ENCODE results near the gene EFCC1.
"Not testable (repeated sequence)": the region's sequence is repeated elsewhere in the genome, so short reads cannot be mapped to it uniquely, and the experiment has no call there.

The EFCC1 gene

DNA sequence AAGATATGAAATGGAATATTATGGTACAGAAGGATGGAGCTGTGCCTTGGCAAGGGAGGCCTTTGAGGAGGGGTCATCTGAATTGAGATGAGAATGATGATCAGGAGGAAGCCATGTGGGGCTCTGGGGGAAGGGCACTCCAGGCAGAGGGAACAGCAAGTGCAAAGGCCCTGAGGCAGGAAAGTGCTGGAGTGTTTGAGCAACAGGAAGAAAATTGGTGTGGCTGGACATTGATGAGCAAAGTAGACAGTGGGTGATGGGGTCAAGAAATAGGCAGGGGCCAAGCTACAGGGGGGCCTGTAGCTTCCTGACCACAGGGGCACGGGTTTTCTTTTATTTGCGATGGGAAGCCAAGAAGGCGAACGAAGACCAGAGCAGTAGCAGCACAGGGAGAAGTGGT lies 56.1 kb downstream of the EFCC1 start:
- no peak for DNase-seq

DNA sequence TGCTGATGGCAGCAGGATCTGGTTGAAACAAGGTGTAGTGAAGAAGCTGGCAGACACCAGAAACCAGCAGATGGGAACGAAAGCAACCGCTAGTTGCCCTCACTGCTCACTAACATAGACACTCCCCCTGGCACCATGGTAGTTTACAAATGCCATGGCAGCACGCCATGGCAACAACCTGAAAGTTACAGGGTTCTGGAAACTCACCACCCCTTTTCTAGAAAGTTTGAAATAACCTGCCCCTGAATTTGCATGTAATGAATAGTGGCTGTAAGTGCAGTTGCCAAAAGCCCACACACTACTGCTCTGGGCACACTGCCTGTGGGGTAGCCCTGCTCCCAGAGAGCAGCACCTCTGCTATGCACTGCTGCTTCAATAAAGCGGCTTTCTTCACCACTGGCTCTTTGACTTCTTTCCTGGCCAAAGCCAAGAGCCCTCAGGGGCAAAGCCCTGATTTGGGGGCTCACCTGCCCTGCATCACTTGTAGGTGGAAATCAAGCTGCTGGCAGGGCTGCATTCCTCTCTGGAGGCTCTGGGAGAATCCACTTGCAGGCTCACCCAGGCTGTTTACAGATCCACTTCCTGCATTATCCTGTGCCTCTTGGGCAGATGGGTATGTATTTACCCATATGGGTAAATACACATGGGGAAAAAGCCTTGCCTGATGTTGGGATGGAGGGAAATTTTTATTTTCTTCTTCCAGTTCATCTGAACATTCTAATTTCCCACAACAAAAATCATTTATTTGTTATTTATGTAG lies 57.5 kb downstream of the EFCC1 start:
- no peak for DNase-seq

DNA sequence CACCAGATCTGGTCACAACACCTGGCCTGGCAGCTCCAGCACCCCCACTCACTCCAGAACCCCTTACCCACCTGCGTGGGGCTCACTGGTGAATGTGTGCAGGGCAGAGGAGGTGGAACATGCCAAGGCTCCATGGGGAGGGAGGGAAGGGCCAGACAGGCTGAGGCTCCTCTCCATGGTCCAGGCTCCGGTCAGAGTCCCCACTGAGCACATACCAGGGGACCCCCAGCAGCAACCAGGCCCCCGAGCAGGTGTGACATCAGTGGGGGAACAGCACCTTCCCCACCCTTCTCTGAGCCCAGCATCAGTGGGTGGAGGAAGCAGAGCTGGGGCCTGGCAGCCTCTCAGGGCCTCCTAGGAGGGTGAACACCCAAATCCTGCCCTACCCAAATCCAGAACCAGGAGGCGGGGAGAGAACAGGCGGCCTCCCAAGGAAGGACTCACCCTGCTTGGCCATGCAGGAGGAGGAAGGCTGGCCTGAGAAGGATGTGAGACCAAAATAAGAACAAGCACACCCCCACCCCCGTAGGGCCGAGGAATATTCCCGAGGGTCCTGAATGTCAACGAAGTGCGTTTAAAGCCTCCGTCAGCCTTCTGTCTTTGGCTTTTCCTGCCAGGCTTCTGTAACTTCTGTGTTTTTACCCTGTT lies 58.3 kb downstream of the EFCC1 start:
- no peak for DNase-seq

DNA sequence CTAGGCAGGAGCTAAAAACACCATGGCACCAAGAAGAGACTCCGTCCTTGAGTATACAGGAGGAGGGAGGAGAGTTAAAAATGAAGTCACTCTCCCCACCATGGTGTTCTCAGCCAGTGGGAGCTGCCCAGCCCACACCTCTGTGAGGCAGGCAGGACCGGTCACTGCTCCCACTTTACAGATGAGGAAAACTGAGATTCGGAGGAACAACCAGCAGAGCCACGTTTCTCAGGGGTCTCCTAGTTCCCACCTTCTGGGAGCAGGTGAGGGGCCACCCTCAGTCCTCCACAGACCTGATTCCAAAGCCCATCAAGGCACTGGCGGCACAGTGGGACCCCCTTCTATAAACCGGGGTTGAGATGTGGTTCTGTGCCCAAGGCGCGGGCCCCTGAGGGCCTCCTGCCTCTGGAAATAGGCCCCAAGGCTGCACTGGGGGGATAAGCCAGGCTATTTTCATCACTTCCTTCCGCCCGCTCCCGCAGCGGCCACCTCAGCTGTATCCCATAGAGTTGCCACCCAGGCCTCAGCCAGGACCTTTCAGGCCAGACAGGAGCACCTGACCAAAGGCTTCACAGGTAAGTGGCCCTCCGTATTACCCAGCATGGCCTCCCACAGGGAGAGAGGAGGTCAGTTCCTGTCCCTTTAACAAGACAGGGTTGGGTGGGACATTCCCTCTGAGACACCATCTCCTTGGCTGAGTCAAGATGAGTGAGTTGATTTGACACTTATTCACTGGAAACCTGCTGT lies 59.3 kb downstream of the EFCC1 start, which contains the start of gene GP9:
TSS of gene GP9 (plus strand) at position 504 of the 747 bp plus-strand sequence. CDS start 961 bp downstream, outside the sequence.
- DNase-seq: no peak

DNA sequence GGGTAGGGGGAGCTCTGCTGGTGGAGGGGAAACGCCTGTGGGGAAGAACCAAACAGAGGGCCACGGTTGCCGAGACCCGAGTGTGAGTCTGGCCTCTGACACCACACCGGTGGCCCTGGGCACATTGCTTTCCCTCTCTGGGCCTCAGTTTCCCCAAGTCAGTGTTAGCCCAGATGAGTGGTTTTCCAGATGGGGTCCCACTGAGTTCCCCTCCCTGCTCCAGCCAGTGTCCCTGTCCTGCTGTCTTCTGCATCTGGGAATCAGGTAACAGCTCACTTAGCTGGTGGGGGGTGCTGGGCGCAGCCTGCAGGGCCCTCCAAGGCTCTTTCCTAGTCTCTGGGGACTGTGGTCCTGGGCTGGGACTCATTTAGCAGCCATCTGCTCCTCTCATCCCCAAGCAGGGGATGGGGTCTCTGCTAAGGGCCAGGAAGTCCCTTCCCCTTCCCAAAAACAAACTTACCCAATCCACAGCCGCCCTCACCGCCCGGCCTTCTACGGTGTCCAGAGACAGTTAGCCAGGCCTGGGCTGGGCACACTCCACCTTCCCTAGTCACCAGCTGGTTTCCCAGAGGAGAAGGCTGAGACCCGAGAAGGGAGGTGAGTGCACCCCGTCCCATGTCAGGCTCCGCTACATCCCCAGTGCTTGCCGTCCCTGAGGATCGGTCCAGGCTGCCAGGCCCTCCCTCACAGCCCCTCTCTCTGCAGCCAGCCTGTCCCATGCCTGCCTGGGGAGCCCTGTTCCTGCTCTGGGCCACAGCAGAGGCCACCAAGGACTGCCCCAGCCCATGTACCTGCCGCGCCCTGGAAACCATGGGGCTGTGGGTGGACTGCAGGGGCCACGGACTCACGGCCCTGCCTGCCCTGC lies 60.2 kb downstream of the EFCC1 start:
- no peak for DNase-seq

DNA sequence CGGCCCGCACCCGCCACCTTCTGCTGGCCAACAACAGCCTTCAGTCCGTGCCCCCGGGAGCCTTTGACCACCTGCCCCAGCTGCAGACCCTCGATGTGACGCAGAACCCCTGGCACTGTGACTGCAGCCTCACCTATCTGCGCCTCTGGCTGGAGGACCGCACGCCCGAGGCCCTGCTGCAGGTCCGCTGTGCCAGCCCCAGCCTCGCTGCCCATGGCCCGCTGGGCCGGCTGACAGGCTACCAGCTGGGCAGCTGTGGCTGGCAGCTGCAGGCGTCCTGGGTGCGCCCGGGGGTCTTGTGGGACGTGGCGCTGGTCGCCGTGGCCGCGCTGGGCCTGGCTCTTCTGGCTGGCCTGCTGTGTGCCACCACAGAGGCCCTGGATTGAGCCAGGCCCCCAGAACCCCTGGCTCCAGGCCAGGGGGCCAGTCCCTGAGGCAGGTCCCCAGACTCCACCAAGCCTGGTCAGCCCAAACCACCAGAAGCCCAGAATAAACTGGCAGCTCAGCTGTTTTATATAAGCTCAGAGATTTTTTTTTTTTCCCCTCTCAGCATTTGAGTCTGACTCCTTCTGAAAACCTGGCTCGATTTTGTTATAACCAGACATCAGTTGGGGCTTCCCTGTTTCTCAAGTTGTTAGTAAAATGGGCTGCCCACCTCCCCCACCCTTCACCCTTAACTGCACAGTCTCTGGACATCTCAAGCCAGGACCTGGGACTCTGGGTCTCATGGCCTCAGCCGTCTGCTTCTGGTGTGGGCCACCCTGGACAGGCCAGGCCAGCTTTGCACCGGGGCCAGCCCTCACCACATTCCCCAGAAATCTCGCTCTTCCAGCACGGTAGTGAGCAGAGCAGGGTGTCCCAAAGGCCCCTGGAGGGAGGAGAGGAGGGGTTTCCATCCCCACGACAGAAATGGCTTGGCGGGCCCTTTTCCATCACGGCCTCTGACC lies 61.1 kb downstream of the EFCC1 start:
- DNase-seq: no peak

DNA sequence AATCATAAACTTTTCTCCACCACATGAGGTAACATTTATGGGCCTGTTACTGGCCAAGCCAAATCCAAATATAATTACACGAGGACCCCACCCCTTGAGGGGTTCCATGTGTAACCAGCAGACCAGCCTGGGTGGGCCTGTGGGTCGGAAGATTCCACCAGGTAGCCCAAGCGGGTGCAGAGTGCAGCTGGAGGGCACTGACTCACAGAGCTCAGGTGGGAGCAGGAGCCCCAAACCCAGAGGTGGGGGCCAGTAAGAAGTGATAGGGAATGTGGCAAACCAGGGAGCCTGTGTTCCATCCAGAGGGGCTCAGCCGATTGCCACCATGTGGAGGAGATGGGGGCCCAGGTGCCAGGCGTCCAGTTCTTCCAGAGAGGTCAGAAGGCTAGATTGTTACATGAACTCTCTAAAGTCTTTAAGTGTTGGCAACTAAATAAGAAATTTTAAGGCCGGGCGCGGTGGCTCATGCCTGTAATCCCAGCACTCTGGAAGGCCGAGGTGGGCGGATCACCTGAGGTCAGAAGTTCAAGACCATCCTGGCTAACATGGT lies 62.1 kb downstream of the EFCC1 start:
- DNase-seq: no peak

DNA sequence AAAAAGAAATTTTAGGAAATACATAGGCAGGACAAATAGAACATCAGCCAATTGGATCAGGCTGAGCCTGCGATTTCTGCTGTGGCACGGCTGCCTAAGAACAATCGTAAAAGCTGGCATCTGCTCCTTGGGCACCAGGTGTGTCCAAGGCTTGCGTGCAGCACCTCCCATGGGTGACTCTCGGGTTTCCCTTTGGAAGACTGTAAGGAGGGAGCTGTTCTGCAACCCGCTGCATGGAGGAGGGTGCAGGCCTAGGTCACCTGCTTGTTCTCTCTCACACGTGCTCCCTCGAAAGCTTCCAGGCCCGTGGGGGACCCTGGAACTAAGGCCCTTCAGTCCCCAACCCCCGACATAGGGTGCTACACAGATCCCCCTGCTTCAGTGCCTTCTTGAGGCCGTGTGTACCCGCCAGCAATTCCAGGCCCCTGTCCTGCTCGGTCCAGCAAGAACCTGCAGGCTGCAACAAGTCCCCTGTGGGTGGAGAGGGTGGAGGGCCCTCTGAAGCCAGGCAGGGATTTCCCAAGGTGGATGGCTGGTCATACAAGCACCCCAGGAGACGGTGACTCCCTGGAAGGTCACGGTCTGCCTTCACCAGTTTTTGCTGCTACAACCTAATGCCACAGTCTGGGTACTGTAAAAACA lies 62.9 kb downstream of the EFCC1 start:
- no peak for DNase-seq

DNA sequence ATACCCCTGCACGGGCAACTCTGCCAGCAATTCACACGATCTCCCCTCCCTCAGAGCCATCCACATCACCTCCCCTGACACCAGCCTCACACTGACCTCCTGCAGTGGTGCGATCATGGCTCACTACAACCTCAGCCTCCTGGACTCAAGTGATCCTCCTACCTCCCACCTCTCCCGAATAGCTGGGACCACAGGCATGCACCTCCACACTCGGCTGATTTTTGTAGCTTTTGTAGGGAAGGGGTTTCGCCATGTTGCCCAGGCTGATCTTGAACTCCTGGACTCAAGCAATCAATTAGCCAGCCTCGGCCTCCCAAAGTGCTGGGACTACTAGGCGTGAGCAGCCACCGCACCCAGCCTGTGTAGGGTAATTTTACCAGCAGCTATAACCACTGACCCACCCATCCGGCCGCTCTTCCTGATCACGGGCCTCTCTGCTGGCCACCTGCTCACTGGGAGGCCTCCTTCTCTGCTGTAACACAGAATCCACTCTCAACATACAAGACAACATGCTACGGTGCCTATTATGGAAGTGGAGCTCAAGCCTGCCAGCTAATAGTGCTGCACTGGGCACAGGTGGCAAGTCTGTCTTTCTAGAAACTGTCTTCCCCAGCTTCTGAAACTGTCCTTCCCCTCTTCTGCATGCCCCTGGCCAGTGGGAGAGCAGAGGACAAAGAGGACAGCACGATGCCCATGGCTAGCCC lies 64.1 kb downstream of the EFCC1 start:
- no peak for DNase-seq

DNA sequence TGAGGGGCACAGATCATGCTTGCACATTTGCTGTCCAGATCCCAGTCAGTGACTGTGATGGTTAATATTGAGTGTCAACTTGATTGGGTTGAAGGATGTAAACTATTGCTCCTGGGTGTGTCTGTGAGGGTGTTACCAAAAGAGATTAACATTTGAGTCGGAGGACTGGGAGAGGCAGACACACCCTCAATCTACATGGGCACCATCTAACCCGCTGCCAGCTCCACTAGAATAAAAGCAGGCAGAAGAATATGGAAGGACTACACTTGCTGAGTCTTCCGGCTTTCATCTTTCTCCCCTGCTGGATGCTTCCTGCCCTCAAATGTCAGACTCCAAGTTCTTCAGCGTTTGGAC lies 64.6 kb downstream of the EFCC1 start:
- DNase-seq: no peak

DNA sequence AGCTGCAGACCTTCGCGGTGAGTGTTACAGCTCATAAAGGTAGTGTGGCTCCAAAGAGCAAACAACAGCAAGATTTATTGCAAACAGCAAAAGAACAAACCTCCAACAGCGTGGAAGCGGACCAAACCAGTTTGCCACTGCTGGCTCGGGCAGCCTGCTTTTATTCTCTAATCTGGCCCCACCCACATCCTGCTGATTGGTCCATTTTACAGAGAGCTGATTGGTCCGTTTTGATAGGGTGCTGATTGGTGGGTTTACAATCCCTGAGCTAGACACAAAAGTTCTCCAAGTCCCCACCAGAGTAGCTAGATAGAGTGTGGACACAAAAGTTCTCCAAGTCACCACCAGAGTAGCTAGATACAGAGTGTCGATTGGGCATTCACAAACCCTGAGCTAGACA lies 66.6 kb downstream of the EFCC1 start:
- peak in 1 of 2 donors; percentile 46 for DNase-seq

DNA sequence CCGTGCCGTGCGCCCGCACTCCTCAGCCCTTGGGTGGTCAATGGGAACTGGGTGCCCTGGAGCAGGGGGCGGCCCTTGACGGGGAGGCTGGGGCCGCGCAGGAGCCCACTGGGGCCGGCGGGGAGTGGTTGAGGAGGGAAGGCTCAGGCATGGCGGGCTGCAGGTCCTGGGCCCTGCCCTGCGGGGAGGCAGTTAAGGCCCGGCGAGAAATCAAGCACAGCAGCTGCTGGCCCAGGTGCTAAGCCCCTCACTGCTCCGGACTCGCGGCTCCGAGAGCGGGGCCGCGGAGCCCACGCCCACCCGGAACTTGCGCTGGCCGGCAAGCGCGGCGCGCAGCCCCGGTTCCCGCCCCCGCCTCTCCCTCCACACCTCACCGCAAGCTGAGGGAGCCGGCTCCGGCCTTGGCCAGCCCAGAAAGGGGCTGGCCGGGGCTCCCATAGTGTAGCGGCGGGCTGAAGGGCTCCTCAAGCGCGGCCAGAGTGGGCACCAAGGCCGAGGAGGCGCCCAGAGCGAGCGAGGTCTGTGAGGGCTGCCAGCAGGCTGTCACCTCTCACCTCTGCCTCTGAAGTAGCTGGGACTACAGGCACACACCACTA lies 67.3 kb downstream of the EFCC1 start:
- DNase-seq: no peak

DNA sequence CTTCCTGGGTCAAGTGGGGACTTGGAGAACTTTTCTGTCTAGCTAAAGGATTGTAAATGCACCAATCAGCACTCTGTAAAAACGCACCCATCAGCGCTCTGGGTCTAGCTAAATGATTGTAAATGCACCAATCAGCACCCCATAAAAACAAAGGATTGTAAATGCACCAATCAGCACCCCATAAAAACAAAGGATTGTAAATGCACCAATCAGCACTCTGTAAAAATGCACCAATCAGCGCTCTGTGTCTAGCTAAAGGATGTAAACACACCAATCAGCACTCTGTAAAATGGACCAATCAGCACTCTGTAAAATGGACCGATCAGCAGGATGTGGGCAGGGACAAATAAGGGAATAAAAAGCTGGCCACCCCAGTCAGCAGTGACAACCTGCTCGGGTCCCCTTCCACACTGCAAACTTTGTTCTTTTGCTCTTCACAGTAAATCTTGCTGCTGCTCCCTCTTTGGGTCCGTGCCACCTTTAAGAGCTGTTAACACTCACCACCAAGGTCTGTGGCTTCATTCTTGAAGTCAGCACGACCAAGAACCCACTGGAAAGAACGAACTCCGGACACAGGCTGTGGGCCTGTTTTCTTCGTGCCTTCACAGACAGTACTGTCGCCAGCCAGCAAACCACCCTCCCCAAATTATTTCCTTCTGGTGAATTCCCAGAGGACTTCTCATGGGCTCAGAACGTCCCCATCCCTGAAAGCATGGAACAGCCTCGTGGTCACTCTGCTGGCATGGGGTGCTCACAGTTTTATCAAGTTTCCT lies 68.4 kb downstream of the EFCC1 start:
- DNase-seq: not testable (repeated sequence)

DNA sequence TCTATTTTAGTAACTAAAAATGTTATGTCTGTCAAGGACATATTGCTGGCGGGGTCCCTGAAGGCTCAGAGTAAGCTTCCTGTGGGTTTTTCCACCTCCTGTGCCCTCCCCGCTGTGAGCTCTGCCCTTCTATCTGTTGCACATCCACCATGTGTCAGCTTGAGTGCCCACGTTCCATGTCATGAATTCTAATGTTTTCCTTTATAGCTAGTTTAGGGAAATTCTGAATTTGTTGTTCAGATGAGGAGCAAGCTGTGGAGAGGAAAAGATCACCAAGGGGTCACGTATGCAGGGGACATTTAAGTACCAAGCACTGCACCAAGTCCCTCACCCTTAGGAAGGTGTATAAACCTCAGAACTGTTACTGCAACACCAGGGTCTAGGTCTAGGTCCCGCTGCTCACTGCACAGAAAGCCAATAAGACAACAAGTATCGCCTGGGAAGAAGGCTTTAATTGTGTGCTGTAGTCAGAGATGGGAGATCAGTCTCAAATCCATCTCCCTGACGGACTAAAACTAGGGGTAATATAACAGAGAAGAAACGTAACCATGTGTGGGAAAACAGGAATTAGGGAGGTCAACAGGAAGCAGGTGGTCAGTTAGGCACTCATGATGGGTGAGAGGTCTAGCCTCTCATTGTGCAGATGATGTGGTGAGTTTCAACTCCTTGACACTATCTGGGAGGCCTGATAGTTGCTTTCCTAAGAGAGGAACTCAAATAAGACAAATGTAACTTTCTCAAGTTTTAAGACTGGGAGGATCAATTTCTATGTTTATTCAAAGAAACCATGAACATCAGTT lies 69.2 kb downstream of the EFCC1 start:
- peak in 1 of 2 donors; percentile 27 for DNase-seq

DNA sequence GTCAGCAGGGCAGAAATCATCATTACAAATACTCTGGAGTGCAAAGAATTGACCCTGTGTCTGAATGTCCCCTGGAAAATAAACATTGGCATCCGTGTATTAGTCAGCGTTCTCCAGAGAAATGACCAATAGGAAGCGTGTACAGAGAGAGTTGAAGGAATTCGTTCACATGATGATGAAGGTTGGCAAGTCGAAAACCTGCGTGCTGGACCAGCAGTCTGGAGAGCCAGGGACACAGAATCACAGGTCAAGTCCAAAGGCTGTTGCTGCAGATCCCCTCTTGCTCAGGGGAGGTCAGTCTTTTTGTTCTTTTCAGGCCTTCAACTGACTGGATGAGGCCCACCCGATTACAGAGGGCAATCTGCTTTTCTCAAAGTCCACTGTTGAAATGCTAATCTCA lies 76.1 kb downstream of the EFCC1 start:
- no peak for DNase-seq

DNA sequence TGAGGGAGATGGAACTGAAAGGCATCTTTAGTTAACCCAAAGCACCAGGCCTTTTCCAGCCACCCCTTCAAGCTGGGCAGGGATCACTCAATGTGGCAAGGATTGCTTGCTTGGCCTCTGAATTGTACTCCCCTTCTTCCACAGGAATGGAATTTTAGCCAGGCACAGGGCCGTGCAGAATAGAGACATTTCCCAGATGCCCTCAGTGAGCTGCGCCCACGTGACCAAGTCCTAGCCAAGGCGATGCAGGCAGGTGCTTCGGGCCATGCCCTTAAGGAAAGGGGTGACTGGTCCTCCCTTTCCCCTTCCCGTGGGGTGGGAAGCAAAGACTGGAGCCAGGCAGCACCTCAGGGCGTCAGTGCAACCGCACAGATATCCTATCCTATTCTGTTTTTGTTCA lies 77.4 kb downstream of the EFCC1 start:
- DNase-seq: no peak

DNA sequence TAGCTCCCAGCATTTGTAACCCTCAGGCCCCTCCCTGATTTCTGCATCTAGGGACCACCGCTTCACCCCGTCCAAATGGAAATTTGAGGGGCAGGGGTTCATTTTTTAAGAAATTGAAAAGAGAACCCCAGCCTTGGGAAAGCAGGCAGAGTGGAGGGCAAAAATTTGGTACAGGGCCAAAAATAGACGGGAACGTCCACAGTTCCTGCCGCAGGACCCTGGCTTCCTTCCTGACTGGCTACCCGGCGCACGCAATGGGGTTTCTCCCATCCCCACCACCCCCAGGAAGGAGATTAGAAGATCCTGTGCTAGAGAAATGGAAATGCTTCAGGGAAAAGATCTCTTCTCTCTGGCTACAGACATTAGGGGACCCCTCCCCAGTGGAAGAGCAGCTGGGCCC lies 80.4 kb downstream of the EFCC1 start:
- DNase-seq: no peak

DNA sequence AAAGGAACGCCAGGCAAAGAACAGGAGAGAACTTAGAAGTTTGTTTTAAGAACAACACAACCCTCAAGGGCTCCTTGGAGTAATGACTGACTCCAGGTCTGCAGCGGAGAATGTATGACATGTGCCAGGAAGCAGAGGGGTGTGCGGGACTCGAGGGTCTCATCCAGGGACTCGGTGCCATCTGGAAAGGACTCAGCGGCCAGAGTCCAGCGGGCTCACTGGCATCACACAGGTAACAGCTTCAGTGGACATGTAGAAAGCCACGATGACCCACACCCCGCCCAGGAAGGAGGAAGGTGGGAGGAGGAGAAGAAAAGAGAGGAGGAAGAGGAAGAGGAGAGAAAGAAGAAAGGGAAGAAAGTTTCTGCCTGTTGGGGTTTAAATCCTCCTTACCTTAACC lies 80.9 kb downstream of the EFCC1 start:
- DNase-seq: no peak
